B cell (primary cell): ENCODE data around the gene OSBPL5. TPM values are rescaled to one million over a fixed set of nuclear protein-coding genes. Genes with fewer than 3 reads are reported as not detected.

Experiments used
- ATAC-seq: fragments of 200-7000 bp; cut with Tn5 transposase; one replicate; pipeline ENCODE4 v1.10.0; 2021; ENCODE audit warnings: low read depth, mild to moderate bottlenecking, moderate number of reproducible peaks, moderate library complexity
- CTCF ChIA-PET: fragments of 350-600 bp; sonication (Branson Sonifier 250); formaldehyde crosslinking; loops from one replicate; lab custom pipeline; 2021; ENCODE audit warnings: antibody characterized with exemption, inconsistent platforms; lab: Charles Lee
- POLR2A ChIA-PET: fragments of 350-600 bp; sonication (Branson Sonifier 250); formaldehyde crosslinking; loops from one replicate; lab custom pipeline; 2021; ENCODE audit warnings: antibody characterized with exemption; lab: Charles Lee
- DNase-seq: peaks from one replicate; pipeline ENCODE4 v3.0.0; 2013
- H2AFZ ChIP-seq: 2 replicates; pipeline ENCODE4 v1.6.1; 2012; ENCODE audit warnings: mild to moderate bottlenecking, low read depth, low read length; ENCODE audit not compliant: insufficient read depth, poor library complexity, severe bottlenecking
- H3K27ac ChIP-seq, 2 donors: 1 replicate in 1 of 2; 2 replicates in 1 of 2; pipeline ENCODE4 v1.5.1; 2012 to 2013; ENCODE audit warnings: low read length in 2 of 2, mild to moderate bottlenecking in 2 of 2, moderate library complexity in 1 of 2
- H3K27me3 ChIP-seq, 4 experiments: fragments of 200-600 bp in 1 of 4; sonication (generic) in 1 of 4; replicated peaks in 1 of 4; 1 replicate in 2 of 4; 2 replicates in 2 of 4; pipeline versions ENCODE4 v1.6.1 to v1.7.0; 2013 to 2016; ENCODE audit warnings: low read length in 3 of 4, mild to moderate bottlenecking in 2 of 4, mixed read lengths in 1 of 4, moderate library complexity in 1 of 4; ENCODE audit not compliant: insufficient read depth in 4 of 4, control insufficient read depth in 3 of 4; ENCODE audit errors: control extremely low read depth in 1 of 4
- H3K36me3 ChIP-seq, 2 experiments: replicated peaks in 1 of 2; 1 replicate in 1 of 2; 2 replicates in 1 of 2; pipeline versions ENCODE4 v1.6.1 to v1.7.1; 2013; ENCODE audit warnings: low read length in 1 of 2; ENCODE audit not compliant: insufficient read depth in 2 of 2, control insufficient read depth in 1 of 2; ENCODE audit errors: control extremely low read depth in 1 of 2, extremely low read depth in 1 of 2
- H3K4me1 ChIP-seq, 2 donors: fragments of 200-600 bp in 1 of 2; sonication (generic) in 1 of 2; 1 replicate in 1 of 2; 2 replicates in 1 of 2; pipeline versions ENCODE4 v1.5.1 to v1.6.1; 2013 to 2017; ENCODE audit warnings: low read length in 2 of 2; ENCODE audit not compliant: control insufficient read depth in 2 of 2, insufficient read depth in 2 of 2
- H3K4me2 ChIP-seq: replicated peaks from 2 replicates; pipeline ENCODE3; 2012; ENCODE audit warnings: mild to moderate bottlenecking, low read depth, low read length; ENCODE audit not compliant: poor library complexity, severe bottlenecking
- H3K4me3 ChIP-seq, 5 experiments: fragments of 200-600 bp in 1 of 5; sonication (generic) in 1 of 5; 1 replicate in 3 of 5; 2 replicates in 2 of 5; pipeline versions ENCODE4 v1.5.1 to v1.7.0; 2011 to 2016; ENCODE audit warnings: low read length in 4 of 5, mild to moderate bottlenecking in 4 of 5, low read depth in 2 of 5, control low read depth in 1 of 5, moderate library complexity in 1 of 5; ENCODE audit not compliant: insufficient read depth in 1 of 5; ENCODE audit errors: control extremely low read depth in 1 of 5, extremely low read depth in 1 of 5
- H3K79me2 ChIP-seq: fragments of 200-600 bp; sonication (generic); one replicate; pipeline ENCODE4 v1.6.0; 2016; ENCODE audit warnings: low read length; ENCODE audit not compliant: control insufficient read depth, insufficient read depth
- H3K9ac ChIP-seq: fragments of 200-600 bp; sonication (generic); 2 replicates; pipeline ENCODE4 v1.6.1; 2017; ENCODE audit warnings: mild to moderate bottlenecking, low read length, moderate library complexity
- H3K9me3 ChIP-seq, 3 donors: one replicate each; pipeline versions ENCODE4 v1.6.1 to v1.7.1; 2013; ENCODE audit warnings: low read length in 2 of 3; ENCODE audit not compliant: control insufficient read depth in 2 of 3, insufficient read depth in 1 of 3; ENCODE audit errors: control extremely low read depth in 1 of 3
- H4K20me1 ChIP-seq: 2 replicates; pipeline ENCODE4 v1.6.0; 2012; ENCODE audit warnings: mild to moderate bottlenecking, low read length; ENCODE audit not compliant: insufficient read depth, control insufficient read depth, poor library complexity, severe bottlenecking
- H3K27ac Mint-ChIP-seq: one replicate; pipeline ENCODE4 v1.8.0; 2021; ENCODE audit warnings: mixed read lengths
- H3K27me3 Mint-ChIP-seq: one replicate; pipeline ENCODE4 v1.8.0; 2021; ENCODE audit warnings: mixed read lengths
- H3K4me1 Mint-ChIP-seq: one replicate; pipeline ENCODE4 v1.8.0; 2021; ENCODE audit warnings: mixed read lengths
- H3K4me3 Mint-ChIP-seq: one replicate; pipeline ENCODE4 v1.8.0; 2021; ENCODE audit warnings: mixed read lengths
- H3K9me3 Mint-ChIP-seq: one replicate; pipeline ENCODE4 v1.8.0; 2022; ENCODE audit warnings: mixed read lengths; ENCODE audit not compliant: insufficient read depth
- EZH2 ChIP-seq: IDR thresholded peaks from 2 replicates; pipeline ENCODE4 v1.6.1; 2012; ENCODE audit warnings: borderline replicate concordance, low read depth, mild to moderate bottlenecking, moderate library complexity, low read length; ENCODE audit not compliant: insufficient read depth, poor library complexity, severe bottlenecking
- WGBS: methylation state at CpG from one replicate; pipeline ENCODE4 v1.1.5; 2013; ENCODE audit warnings: missing lambda C conversion rate; ENCODE audit not compliant: insufficient coverage; 5-methylcytosine and 5-hydroxymethylcytosine counted together
- intact Hi-C: fragments of 100-400 bp; cut with micrococcal nuclease; formaldehyde crosslinking; loops from one replicate; pipeline ENCODE4 v1.10.0; 2022
- polyA plus RNA-seq: library from polyadenylated mRNA; depleted of rRNA; stranded (reverse); fragments of >200 nt; gene quantifications from 2 replicates; pipeline ENCODE4 v1.2.3, GENCODE V29; 2012
- total RNA-seq, 2 donors: library from RNA; stranded (reverse); fragments of 120-200 nt in 1 of 2; gene quantifications; 1 replicate in 1 of 2; 2 replicates in 1 of 2; pipeline versions ENCODE4 v1.2.3 to v1.2.4, GENCODE V29; 2013 to 2022
- TF ChIP-seq, protein P1 (sequence below): fragments of 200-600 bp; IDR thresholded peaks from one replicate; pipeline ENCODE4 v1.8.0; 2022; ENCODE audit warnings: antibody characterized with exemption, mild to moderate bottlenecking

OSBPL5 gene
- total and polyA plus RNA-seq, 2 donors (not counting 1 experiment from before 2014, with no cell fraction given) = 0.15 to 1.2 TPM

DNA sequence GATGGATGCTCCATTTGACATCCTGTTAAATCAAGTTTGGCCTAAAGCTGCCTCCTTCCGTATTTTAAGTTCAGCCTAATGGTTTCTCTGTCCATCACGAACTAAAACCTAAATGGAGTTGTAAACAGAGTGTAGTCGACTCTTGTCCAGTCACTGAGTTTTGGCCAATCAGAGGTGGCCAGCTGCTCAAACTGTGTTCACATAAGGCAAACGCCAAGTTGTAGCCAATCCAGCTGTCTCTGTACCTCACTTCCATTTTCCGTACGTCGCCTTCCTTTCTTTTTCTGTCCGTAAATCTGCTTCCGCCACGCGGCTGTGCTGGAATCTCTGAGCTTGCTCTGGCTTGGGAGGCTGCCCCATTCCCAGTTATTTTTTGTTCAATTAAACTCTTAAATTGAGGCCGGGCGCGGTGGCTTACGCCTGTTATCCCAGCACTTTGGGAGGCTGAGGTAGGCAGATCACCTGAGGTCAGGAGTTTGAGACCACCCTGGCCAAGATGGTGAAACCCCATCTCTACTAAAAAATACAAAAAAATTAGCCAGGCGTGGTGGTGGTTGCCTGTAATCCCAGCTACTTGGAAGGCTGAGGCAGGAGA is 87.2 kb downstream of the OSBPL5 start:
- H4K20me1 ChIP-seq = no peaks in the 10 kb centered on the region
- TF ChIP-seq, protein P1, sequence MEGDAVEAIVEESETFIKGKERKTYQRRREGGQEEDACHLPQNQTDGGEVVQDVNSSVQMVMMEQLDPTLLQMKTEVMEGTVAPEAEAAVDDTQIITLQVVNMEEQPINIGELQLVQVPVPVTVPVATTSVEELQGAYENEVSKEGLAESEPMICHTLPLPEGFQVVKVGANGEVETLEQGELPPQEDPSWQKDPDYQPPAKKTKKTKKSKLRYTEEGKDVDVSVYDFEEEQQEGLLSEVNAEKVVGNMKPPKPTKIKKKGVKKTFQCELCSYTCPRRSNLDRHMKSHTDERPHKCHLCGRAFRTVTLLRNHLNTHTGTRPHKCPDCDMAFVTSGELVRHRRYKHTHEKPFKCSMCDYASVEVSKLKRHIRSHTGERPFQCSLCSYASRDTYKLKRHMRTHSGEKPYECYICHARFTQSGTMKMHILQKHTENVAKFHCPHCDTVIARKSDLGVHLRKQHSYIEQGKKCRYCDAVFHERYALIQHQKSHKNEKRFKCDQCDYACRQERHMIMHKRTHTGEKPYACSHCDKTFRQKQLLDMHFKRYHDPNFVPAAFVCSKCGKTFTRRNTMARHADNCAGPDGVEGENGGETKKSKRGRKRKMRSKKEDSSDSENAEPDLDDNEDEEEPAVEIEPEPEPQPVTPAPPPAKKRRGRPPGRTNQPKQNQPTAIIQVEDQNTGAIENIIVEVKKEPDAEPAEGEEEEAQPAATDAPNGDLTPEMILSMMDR = no peak
- no peak for TF ChIP-seq EZH2
- peaks cover 5% of the 10 kb centered on the region for H3K27me3 Mint-ChIP-seq
- no peak overlapping the region for H3K4me3 Mint-ChIP-seq
- intact Hi-C loops = no loop called here
- H3K9me3 Mint-ChIP-seq = no peaks in the 10 kb centered on the region
- WGBS = 87% methylated on average over 10 of the region's 16 CpGs
- no peak for DNase-seq
- H2AFZ ChIP-seq = no peak overlapping the region
- no peaks in the 10 kb centered on the region for H3K27me3 ChIP-seq
- H3K4me1 Mint-ChIP-seq = no peaks in the 10 kb centered on the region
- H3K79me2 ChIP-seq = no peaks in the 10 kb centered on the region
- H3K4me3 ChIP-seq = no peak overlapping the region
- ChIA-PET CTCF (interaction anchor here (2.7 kb wide), 1 partner anchor 14 kb away, joined by 7 read pairs; no protein-coding TSS in a partner anchor), POLR2A (no interaction called here)
- ATAC-seq = no peak
- H3K27ac ChIP-seq = no peak overlapping the region
- H3K27ac Mint-ChIP-seq = no peak overlapping the region
- H3K9me3 ChIP-seq = no peaks in the 10 kb centered on the region
- H3K9ac ChIP-seq = no peak overlapping the region
- H3K4me2 ChIP-seq = no peak overlapping the region
- H3K4me1 ChIP-seq = no peaks in the 10 kb centered on the region
- H3K36me3 ChIP-seq = no peaks in the 10 kb centered on the region

DNA sequence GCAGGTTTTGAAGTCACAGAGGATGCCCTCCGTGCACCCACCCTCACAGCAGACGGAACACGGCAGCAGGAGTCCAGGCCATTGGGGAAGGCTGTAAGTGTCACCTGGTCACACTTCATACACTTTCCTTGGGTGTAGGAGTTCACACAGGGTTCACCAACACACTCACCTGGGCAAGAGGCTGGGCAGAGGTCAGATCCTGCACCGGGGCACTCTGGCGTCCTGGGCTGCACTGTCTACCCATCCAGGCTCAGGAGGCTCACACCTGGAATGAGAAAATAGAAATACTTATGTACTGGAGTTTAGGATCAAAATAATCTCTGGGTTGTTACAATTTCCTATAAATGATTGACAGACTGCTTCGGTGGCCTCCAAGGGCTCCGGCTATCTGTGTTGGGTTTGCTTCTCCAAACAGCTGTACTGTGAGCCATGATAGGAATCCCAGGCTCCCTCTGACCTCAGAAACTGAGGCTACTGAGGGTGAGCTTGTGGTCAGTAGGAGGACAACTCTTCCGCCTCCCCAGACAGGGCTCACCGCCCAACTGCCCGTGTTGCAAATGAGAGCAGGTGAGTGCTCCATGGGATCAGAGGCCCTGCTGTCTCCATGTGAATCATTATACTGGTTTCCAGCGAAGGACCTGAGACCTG is 87.8 kb downstream of the OSBPL5 start:
- ATAC-seq (no peak), DNase-seq (no peak)
- Mint-ChIP-seq H3K4me3 (no peak overlapping the region), H3K4me1 (no peaks in the 10 kb centered on the region), H3K27me3 (peaks cover 6% of the 10 kb centered on the region), H3K9me3 (no peaks in the 10 kb centered on the region), H3K27ac (no peak overlapping the region)
- intact Hi-C loops = no loop called here
- H3K79me2 ChIP-seq = no peaks in the 10 kb centered on the region
- CTCF ChIA-PET = interaction anchor here (2.7 kb wide), 1 partner anchor 14 kb away, joined by 7 read pairs; no protein-coding TSS in a partner anchor
- no peak overlapping the region for H3K9ac ChIP-seq
- H3K4me3 ChIP-seq = no peak overlapping the region
- no peak overlapping the region for H2AFZ ChIP-seq
- POLR2A ChIA-PET = no interaction called here
- no peak overlapping the region for H3K4me2 ChIP-seq
- H3K36me3 ChIP-seq = no peaks in the 10 kb centered on the region
- H3K9me3 ChIP-seq = no peaks in the 10 kb centered on the region
- H3K4me1 ChIP-seq = no peaks in the 10 kb centered on the region
- H3K27ac ChIP-seq = no peak overlapping the region
- H4K20me1 ChIP-seq = no peaks in the 10 kb centered on the region
- TF ChIP-seq, protein P1 = no peak
- no peak for TF ChIP-seq EZH2
- no peaks in the 10 kb centered on the region for H3K27me3 ChIP-seq
- 96% methylated on average over 9 of the region's 11 CpGs for WGBS
